Adrenal gland (tissue), 5 donors: Measurements from ENCODE around the gene TBC1D21.

Source experiments
- POLR2A ChIP-seq, 2 donors: fragments of 450-650 bp; IDR thresholded peaks; one replicate each; pipeline ENCODE4 v1.6.1; 2017; ENCODE audit warnings: antibody characterized with exemption in 2 of 2, mild to moderate bottlenecking in 2 of 2, moderate library complexity in 1 of 2
- TF ChIP-seq, protein P1 (sequence below), 6 experiments: fragments of 450-650 bp in 4 of 6; fragments of 200-600 bp in 2 of 6; sonication (generic) in 1 of 6; IDR thresholded peaks; 1 replicate in 5 of 6; 2 replicates in 1 of 6; pipeline versions ENCODE4 v1.5.1 to v1.8.0; 2016 to 2021; ENCODE audit warnings: antibody characterized with exemption in 6 of 6, mild to moderate bottlenecking in 2 of 6, moderate library complexity in 1 of 6
- donor health status: DM: no; HTN: no; CAD: no.

DNA sequence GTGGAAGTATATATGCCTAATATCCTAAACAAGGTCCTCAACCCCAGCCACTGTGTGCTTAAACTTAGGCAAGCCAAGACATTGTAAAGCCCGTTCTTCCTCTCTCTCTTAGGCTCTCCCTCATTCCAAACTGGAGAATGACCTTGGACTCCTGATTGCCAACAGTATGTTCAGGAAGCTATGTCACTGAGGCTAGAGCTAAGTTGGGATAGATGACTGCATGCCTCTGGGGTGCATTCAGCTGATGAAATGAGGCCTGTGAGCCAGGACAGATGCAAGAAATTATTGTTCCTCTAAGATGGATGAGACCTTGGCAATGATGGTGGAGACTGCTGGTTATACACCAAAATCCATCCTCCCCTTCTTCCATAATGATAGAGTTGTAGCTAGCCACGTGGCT lies 27.9 kb upstream of the TBC1D21 start:
- TF ChIP-seq, protein P1, sequence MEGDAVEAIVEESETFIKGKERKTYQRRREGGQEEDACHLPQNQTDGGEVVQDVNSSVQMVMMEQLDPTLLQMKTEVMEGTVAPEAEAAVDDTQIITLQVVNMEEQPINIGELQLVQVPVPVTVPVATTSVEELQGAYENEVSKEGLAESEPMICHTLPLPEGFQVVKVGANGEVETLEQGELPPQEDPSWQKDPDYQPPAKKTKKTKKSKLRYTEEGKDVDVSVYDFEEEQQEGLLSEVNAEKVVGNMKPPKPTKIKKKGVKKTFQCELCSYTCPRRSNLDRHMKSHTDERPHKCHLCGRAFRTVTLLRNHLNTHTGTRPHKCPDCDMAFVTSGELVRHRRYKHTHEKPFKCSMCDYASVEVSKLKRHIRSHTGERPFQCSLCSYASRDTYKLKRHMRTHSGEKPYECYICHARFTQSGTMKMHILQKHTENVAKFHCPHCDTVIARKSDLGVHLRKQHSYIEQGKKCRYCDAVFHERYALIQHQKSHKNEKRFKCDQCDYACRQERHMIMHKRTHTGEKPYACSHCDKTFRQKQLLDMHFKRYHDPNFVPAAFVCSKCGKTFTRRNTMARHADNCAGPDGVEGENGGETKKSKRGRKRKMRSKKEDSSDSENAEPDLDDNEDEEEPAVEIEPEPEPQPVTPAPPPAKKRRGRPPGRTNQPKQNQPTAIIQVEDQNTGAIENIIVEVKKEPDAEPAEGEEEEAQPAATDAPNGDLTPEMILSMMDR (IDR thresholded peaks at IDR 0.05), result no peak
- TF ChIP-seq POLR2A (IDR thresholded peaks at IDR 0.05), result no peak
